Measurements from ENCODE around the gene PNMA8B. TPM values are rescaled to one million over a fixed set of nuclear protein-coding genes. Genes with fewer than 3 reads are reported as not detected.
A peak's percentile ranks its signal among the peaks of the same experiment; 100 is the strongest.

The PNMA8B gene
- total and polyA plus RNA-seq, 2 donors (not counting 3 experiments of a cell fraction or from before 2014, with no cell fraction given): 0.11 TPM; not detected in 1

DNA sequence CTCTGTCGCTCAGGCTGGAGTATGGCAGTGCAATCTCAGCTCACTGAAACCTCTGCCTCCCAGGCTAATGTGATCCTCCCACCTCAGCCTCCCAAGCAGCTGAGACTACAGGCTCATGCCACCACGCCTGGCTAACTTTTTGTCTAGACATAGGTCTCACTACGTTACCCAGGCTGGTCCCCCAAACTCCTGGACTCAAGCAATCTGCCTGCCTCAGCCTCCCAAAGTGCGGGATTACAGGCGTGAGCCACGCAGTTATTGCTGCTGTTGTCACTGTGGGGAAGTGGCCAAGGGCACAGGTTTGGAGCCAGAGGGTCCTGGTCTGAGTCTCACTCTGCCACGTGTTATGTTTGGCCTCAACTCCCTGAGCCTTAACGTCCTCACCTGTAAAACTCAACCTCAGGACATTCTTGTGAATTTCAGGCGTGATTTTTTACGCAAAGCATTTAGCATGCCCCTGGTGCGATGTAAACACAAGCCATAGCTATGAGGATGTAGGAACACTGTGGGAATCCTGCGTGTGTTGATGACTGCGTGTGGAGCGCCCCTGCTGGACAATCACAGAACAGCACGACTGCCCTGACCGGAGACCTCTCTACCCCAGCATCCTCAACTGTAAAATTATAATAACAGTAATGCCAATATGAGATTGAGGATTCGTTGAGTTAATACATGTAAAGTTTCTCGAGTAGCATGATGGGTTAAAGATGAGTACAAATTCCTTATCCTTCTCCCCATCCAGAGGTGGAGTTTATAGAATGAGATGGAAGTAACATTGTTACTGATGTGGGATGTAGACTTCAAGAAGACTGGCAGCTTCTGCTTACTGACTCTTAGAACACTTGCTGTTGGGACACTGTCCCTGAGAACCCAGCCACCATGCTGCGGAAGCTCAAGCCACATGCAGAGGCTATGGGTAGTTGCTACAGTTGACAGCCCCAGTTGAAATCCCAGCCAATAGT lies 41.8 kb upstream of the PNMA8B start:
- TF ChIP-seq EZH2 (IDR thresholded peaks at IDR 0.05; ENCODE audit: borderline replicate concordance, low read depth, low read length, severe bottlenecking) (no peak), CTCF (IDR thresholded peaks at IDR 0.05; ENCODE audit: extremely low read depth in 1 of 2, insufficient read depth in 1 of 2, low read depth in 1 of 2, low read length in 2 of 2) (peak; percentile 89 to 93), GATA2 (IDR thresholded peaks at IDR 0.05; ENCODE audit: insufficient read depth, insufficient read length, low read depth, low read length) (no peak)
- no peaks in the 10 kb centered on the region for H3K36me3 ChIP-seq (ENCODE audit: control insufficient read depth in 2 of 2, extremely low read depth in 1 of 2, insufficient read depth in 2 of 2, low read length in 2 of 2)
- H3K27ac ChIP-seq (ENCODE audit: insufficient read depth, low read depth, low read length): no peak overlapping the region
- POLR2A ChIA-PET: no interaction called here
- H3K9me1 ChIP-seq (replicated peaks; ENCODE audit: control insufficient read depth, extremely low read depth, insufficient read depth, low read length): no peaks in the 10 kb centered on the region
- no peak overlapping the region for H2AFZ ChIP-seq (ENCODE audit: low read depth, low read length)
- H3K9ac ChIP-seq (replicated peaks; ENCODE audit: extremely low read depth, insufficient read depth, low read length): no peak overlapping the region
- BruUV-seq (replicated peaks): no TSS peak
- H3K79me2 ChIP-seq (ENCODE audit: control insufficient read depth, insufficient read depth, low read length): no peaks in the 10 kb centered on the region
- peak; percentile 41 for DNase-seq (ENCODE audit: low read depth, low spot score)
- intact Hi-C loops (cut with micrococcal nuclease) (loop anchor here (2.0 kb wide), 1 partner anchor 125 kb away; no protein-coding TSS in a partner anchor), dilution Hi-C loops (cut with MboI; ENCODE audit: extremely low pct_ligation_motif_present, low sequenced_read_pairs) (no loop called here)
- H4K20me1 ChIP-seq (replicated peaks; ENCODE audit: control insufficient read depth, extremely low read depth, insufficient read depth, low read length): no peaks in the 10 kb centered on the region
- no peaks in the 10 kb centered on the region for H3K9me3 ChIP-seq (replicated peaks; ENCODE audit: control insufficient read depth, insufficient read depth, low read length)
- no peaks in the 10 kb centered on the region for H3K4me1 ChIP-seq (ENCODE audit: control insufficient read depth, extremely low read depth, insufficient read depth, low read length)
- FAIRE-seq: peak; percentile 93
- H3K4me2 ChIP-seq (ENCODE audit: insufficient read depth, low read length): no peak overlapping the region
- CTCF ChIA-PET: interaction anchor here (0.6 to 9.3 kb wide), 23 partner anchors 9 to 257 kb away, joined by 3 to 172 read pairs (median 6); partner anchors contain the start of gene DACT3
- H3K4me3 ChIP-seq (replicated peaks in 1 of 3; ENCODE audit: insufficient read depth in 1 of 3, low read depth in 1 of 3, low read length in 3 of 3): no peak overlapping the region
- H3K27me3 ChIP-seq (ENCODE audit: control insufficient read depth in 2 of 2, insufficient read depth in 2 of 2, low read length in 2 of 2): peaks cover 0 to 1% of the 10 kb centered on the region in 2 experiments

Data from endothelial cell of umbilical vein (primary cell).